Tongue (tissue), 2 donors: ENCODE measurements around the gene MRPL46. TPM values are rescaled to one million over a fixed set of nuclear protein-coding genes. Genes with fewer than 3 reads are reported as not detected.
"Not testable (repeated sequence)": the region's sequence is repeated elsewhere in the genome, so short reads cannot be mapped to it uniquely, and the experiment has no call there.

Experiments
- DNase-seq: peaks from one replicate; pipeline ENCODE4 v3.0.0-alpha.2; 2015
- total RNA-seq: library from RNA; depleted of rRNA; stranded (reverse); fragments of >200 nt; gene quantifications from one replicate; pipeline ENCODE4 v1.2.3, GENCODE V29; 2014

Gene MRPL46
- total RNA-seq, 1 donor from 2014 or later: 25.2 TPM

DNA sequence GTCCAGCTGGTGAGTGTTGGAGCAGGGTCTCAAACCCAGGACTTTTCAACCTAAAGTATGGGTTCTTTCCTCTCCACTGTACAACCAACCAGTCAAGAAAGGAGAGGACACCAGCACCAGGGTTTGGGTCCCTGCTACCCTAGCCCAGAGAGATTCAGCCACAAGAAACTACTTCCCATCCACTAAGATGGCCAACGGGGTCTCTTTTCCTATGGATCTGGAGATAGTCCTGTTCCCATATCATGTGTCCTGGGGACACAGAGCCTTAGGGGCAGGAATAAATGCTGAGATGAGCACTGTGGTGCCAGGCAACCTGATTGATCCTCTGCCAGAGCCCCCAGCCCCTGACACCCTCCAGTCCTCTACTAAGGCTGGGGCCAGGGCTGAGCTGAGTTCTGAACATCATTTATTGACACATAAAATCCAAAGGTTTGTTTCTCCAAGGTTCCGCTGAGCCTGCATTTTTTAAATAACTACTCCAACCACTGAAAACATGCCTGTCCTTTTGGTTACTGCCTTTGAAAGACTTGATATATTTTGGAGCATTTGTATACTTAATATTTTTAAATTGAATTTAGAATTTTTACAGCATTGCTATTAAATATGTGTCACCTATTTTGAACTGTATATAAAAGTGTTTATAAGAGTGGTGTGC, 26.0 kb downstream of the MRPL46 start:
- no peak for DNase-seq

DNA sequence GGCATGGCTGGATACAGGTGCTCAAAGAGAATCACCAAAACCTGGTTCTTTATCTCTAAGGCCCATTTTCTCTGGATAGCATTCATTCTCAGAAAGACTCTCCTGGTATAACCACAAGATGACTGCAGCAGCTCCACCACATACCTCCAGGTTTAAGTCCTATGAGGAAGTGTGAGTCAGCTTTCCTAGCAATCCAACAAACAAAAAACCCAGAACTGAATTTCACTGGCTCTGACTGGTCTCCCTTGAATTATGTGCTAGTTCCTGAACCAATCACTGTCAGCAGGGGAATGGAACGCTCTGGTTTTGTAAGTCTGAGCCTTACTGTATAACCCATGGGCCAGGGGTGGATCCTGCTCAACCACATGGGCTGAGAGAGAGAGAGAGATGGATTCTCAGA, 27.2 kb downstream of the MRPL46 start:
- DNase-seq: no peak

DNA sequence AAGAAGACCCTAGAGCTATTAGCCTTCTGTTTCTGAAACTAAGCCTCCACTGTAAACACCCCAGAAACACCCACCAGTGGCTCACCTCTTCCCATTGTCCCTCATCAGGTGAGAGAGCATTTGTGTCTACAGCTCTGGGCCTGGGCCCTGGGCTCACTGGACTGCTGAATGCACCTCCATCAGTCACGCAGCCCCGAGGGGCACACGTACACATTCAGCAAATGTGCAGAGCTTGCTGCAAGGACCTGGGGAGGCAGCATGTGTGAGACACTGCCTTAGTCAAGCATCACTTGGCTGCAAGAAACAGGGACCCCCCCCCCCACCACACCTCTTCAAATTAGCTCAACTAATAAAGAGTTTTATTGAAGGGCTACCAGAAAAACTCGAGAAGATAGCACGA, 29.0 kb downstream of the MRPL46 start:
- DNase-seq: no peak

DNA sequence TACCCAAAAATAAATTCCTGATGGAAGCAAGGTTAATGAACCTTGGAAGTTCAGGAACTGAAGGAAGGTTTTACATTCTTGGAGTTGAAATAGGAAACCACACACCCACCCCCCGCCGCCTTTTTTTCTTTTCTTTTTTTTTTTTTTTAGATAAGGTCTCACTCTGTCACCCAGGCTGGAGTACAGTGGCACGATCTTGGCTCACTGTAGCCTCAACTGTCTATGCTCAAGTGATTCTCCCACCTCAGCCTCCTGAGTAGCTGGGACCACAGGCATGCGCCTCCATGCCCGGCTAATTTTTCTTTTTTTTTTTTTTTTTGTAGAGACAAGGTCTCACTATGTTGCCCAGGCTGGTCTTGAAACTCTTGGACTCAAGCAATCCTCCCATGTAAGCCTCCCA, 33.1 kb downstream of the MRPL46 start:
- not testable (repeated sequence) for DNase-seq

DNA sequence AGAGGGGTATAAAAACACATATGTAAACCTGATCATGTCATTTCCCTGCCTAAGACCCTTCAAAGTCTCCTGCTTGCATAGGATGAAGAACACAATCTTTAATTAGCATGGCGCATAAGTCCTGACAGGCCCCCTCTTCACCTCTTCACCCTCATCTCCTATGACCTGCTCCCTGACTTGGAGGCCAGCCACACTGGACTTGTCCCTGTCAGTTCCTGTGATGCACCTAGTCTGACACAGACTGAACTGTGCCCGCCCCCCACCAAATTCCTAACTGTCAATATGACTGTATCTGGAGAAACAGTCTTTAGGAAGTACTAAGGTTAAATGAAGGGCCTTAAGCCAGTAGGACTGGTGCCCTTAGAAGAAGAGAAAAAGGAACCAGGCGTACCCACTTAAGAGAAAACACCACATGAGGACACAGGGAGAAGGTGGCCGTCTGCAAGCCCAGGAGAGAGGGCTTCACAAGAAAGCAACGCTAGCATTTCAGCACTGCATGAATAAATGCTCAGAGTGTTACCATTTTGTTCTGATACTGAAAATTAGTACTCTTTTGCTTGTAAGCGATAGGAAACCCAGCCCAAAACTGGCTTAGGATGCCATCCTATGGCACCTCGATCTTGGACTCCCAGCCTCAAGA, 34.0 kb downstream of the MRPL46 start:
- no peak for DNase-seq

DNA sequence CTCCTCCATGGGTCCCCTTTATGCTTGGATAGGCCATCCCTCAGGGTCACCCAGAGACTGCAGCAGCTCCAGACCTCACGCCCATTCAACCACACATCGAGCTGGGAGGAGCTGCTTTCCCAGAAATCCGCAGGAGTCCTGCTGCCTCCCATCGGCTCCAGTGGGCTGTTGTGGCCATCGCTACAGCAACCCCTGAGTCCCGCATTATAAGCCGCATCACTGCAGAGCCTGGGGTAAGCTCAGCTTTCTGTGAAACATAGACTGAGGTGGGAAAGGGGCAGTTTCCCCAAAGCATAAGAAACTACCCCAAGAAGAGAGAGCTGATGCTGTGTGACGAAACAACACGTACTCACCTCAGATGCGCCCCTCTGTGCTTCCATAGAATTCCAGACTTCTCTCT, 35.7 kb downstream of the MRPL46 start:
- DNase-seq: no peak

DNA sequence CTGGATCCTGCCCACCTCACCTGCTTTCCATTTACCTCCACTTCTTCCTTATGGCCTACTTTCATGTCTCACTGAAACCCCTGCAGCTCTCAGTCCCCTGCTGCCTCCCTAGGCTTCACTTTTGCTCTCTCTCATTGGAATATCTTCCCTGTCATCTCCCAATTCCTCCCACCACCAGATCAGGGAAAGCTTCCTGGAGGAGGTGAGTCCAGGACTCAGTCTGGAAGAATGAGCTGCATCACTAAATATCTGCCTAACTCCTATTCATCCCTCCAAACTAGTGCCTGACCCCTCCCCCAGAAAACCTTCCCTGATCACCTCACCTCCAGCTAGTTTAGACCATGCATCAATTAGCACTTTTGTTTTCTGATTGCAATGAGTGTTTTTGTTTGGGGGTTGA, 37.1 kb downstream of the MRPL46 start:
- no peak for DNase-seq

DNA sequence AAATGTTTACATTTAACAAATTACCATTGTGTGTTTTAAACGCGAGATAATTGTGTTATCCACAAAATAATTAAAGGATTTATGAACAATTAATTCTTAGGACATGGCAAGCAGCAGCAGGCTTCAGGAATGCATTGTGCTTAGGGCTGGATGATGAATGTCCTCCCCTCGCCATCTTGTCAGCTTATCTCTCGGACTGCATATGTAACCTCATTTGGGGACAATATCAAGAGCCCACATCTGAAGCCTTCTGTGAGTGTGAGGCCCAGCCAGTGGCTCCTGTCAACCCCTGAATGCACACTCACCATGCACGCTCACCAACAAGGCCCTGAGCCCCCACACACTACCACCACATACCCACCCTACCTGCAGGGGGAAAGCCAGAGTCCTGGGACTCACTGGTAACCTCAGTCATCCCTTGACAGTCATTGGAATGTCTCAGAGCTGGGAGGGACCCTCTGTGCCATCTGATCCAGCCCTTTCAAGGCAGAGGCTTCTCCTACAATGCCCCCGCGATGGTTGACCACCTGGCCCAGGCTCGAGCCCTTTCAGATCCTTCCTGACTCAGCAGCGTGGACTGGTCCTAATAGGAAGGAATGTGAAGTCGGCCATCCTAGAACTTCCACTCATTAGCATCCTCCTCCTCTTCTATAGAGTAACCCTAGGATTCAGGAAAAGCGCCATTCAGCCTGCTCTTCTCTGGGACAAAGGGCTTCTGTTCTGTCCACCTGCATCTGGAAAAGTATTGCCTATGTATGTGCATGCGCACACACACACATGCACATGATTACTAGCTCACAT, 38.2 kb downstream of the MRPL46 start:
- no peak for DNase-seq

DNA sequence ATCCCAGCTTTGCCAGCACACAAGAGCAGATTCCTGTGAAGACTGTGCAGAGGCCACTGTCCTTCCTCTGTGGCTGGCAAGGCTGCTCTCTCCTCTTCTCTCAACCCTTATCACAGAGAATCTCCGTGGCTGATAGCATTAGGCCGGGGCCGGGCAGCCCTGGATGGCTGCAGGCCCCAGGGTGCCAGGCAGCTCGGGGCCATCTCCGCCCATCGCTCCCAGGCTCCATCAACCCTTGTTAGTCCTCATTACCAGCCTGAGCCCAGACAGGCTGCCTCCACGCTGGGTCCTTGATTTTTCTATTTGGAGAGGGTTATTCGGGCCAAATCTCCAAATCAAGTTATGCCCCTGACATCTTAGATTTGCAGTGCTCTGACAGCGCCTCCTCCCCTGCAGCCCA, 39.1 kb downstream of the MRPL46 start:
- DNase-seq: no peak

DNA sequence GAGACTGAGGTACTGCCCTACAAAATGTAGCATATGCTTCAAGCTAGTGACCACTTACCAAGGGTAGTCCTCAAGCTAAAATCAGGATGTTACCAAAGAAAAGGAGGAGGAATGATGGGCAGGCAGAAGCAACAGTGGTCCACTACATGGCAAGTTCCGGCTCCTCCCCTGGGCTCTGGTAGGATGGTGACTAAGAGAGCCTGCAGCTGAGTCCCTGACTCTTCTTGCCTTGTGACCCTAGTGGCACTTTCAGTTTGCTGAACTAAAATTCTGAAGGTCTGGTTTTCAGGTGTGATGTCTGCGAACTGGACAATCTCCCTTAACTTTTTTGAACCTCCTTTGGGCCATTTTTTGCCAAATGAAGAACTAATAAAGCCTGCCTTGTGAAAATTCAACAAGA, 40.9 kb downstream of the MRPL46 start:
- no peak for DNase-seq

DNA sequence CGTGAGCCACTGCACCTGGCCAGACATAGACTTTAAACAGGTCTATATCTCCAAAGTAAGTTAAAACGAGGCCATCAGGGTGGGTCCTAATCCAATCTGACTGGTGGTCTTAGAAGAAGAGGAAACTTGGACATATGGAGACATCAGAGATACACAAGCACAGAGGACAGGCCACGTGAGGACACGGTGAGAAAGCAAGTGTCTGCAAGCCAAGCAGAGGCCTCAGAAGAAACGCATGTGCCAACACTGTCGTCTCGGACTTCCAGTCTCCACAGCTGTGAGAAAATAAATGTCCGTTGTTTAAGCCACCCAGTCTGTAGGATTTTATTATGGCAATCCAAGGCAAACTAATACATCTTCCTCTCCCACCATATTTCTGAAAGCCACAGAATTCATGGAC, 43.9 kb downstream of the MRPL46 start:
- no peak for DNase-seq

DNA sequence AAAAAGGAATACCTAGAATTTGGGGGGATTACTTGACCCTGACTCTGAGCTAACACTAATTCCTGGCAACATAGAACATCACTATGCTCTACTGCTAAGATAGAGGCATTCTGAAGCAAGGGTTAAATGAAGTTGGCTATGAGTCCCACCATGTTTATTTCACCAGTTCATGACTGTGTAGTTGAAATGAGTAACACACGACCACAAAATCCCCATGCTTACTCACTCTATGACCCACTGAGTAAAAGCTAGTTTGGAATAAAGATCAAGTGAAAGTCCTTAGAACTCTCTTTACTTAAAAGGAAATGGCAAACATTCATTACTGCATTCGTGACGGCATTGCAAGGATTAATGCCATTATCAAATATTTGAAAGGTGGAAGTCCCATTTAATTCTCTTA, 47.4 kb downstream of the MRPL46 start:
- no peak for DNase-seq

Other genes with a start within 250 kb of the MRPL46 start
- 14.7 TPM for gene NTRK3, start 210.6 kb downstream of the MRPL46 start, total RNA-seq
- 21.8 TPM for gene MRPS11, start 320 bp upstream of the MRPL46 start, total RNA-seq
- gene DET1, start 79.3 kb upstream of the MRPL46 start, total RNA-seq: 12.1 TPM
- 8.1 TPM for gene AEN, start 154.0 kb upstream of the MRPL46 start, total RNA-seq
- gene ISG20, start 171.6 kb upstream of the MRPL46 start, total RNA-seq: 5.1 TPM